Prostate gland (tissue), 2 donors: ENCODE measurements around the gene NISCH.

ENCODE experiments used
- CTCF ChIP-seq, 4 experiments: fragments of 200-600 bp in 2 of 4; fragments of 450-650 bp in 2 of 4; sonication (generic) in 2 of 4; IDR thresholded peaks; 1 replicate in 3 of 4; 2 replicates in 1 of 4; pipeline ENCODE4 v1.5.1; 2016 to 2019; ENCODE audit warnings: antibody characterized with exemption in 4 of 4, mild to moderate bottlenecking in 2 of 4, moderate library complexity in 2 of 4
- POLR2A ChIP-seq: fragments of 450-650 bp; IDR thresholded peaks from one replicate; pipeline ENCODE4 v1.6.1; 2016; ENCODE audit warnings: antibody characterized with exemption, mild to moderate bottlenecking
- POLR2AphosphoS5 ChIP-seq: sonication (generic); formaldehyde crosslinking; IDR thresholded peaks from one replicate; pipeline ENCODE4 v1.6.1; 2017; ENCODE audit warnings: antibody characterized with exemption

DNA sequence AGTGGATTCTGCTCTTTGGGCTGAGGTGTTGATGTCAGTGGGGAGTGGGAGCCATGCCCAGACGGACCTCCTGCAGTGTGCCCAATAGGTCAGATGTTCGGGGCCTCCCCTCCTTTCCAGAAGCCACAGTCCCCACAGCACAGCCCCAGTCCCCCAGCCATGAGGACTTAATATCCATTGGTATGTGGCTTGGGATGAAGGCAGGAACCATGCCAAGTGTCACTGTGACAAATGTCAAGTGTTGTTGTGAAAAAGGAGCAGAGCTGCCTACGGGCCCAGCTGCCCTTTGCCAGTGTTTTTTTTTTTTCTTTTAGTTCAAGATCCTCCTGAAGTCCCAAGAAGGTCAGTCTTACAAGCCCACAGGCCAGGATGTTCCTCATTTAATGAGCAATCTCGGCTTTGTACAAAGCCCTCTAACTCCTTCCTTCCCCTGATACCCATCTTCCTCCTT, 22.7 kb upstream of the NISCH start:
- TF ChIP-seq POLR2A (no peak), CTCF (IDR thresholded peaks at IDR 0.05) (no peak), POLR2AphosphoS5 (no peak)
